ENCODE measurements around the gene LYPLA2.

LYPLA2 gene

GRCh38 chr1:23837908-23838307 is 47.0 kb downstream of the LYPLA2 start:
- DNase-seq (ENCODE audit: low read depth in 3 of 3) = peak in 1 of 3 experiments; percentile 2

DNA sequence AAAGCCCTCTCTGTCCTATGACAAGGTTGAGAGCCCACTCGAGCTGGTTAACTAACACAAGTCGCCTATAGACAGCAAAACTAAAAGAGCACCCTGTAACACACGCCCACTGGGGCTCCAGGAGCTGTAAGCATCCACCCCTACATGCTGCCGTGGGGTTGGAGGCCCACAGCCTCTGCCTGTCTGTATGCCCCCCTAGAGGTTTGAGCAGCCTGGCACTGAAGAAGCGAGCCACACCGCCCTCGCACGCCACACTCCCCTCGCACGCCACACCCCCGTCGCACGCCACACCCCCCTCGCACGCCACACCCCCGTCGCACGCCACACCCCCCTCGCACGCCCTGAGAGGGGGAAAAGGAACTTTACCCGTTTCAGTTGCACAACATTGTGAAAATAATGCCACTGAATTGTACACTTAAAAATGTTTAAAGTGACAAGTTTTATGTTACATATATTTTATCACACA is 47.5 kb downstream of the LYPLA2 start:
- peak; percentile 54 to 59 (median 56) for DNase-seq (ENCODE audit: low read depth in 3 of 3)

GRCh38 chr1:23843644-23844043 is 52.7 kb downstream of the LYPLA2 start:
- DNase-seq (ENCODE audit: low read depth in 3 of 3) = no peak
